GM19238 (cell line): ENCODE results near the gene PHPT1.
"Not testable (repeated sequence)": the region's sequence is repeated elsewhere in the genome, so short reads cannot be mapped to it uniquely, and the experiment has no call there.

ENCODE experiments used
- DNase-seq: peaks from one replicate; pipeline ENCODE4 v3.0.0; 2011; ENCODE audit warnings: low spot score; ENCODE audit not compliant: insufficient read length

Gene PHPT1

DNA sequence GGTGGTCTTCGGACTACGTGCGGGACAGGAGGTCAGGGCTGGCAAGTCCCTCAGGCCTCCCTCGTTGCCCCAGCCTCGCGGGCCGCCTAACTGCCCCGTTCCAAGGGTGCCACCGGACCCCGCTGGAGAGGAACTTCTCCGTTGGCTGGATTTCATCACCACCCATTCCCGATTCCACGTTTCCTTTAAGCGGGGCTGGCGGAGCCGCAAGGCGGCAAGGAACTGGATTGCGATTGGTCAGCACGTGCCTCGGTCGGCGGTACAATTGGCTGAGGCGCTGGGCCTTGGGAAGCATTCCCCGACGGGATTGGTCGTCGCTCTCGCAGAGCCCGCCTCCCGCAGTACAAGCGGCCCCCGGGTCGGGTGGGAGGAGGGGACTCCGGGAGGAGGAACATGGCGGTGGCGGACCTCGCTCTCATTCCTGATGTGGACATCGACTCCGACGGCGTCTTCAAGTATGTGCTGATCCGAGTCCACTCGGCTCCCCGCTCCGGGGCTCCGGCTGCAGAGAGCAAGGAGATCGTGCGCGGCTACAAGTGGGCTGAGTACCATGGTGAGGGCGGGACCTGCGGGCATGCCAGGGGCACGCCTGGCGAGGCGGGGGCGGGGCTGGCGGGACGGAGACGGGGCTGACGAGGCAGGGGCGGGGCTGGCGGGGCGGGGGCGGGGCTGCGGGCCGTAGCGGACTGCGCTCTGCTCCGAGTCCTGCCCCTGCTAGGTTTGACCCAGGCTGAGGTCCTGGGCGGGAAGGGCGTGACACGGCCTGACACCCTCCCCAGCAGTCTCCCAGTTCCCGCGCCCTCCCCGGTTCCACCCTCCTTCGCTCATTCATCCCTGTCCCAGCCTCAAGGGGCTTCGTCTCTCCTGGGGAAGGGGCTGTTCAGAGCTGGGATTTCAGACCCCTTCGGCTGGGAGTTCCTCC is at the start of gene PHPT1:
PHPT1 (plus strand) TSS at position 372 of the 922 bp plus-strand sequence; CDS start at position 394, 22 bp downstream.
- peak; percentile 100 for DNase-seq

DNA sequence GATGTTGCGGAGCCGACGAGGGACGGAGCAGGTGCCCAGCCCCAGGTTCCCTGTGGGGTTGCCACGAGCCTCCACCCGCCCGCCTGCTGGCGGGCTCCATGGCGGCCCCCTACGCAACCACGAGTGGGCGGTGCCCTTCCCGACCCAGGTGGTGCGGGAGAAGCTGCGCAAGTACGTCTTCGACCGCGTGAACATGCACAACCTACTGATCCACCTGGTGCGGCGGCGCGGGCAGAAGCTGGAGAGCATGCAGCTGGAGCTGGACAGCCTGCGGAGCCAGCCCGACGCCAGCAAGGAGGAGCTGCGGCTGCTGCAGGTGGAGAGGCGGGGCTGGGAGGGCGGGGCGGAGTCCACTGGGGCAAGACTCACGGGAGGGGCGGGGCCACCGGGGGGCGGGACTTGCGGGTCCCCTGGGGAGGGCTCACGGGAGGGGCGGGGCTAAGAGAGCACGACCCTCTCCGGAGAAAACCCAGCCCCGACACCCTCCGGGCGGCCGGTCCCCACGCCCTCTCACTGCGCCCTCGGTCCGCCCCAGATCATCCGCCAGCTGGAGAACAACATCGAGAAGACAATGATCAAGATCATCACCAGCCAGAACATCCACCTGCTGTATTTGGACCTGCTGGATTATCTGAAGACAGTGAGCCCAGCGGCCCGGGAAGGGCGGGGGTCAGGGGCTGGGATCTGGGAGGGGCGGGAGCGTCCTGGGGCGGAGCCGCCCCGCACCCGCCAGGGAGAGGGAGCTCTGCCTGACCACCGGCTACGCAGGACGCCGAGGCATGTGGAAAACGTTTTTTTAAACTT is 49.2 kb upstream of the PHPT1 start:
- DNase-seq = peak; percentile 81

DNA sequence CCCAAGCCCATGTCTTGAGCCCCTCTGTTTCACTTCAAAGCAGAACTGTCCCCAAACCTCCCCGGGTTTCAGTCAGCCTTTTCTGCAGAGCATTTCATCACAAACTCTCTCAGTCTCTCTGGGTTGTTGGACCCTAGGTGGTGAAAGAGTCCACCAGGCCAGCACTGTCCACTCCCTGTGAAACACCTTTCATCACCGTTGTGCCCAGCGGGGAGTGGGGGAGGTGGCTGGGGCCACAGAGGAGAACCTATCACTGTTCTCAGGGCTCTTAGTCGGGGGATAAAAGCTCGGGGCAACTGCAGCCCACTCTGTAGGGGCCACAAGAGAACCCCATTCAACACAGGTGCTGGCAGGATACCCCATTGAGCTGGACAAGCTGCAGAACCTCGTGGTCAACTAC is 46.9 kb upstream of the PHPT1 start:
- no peak for DNase-seq

DNA sequence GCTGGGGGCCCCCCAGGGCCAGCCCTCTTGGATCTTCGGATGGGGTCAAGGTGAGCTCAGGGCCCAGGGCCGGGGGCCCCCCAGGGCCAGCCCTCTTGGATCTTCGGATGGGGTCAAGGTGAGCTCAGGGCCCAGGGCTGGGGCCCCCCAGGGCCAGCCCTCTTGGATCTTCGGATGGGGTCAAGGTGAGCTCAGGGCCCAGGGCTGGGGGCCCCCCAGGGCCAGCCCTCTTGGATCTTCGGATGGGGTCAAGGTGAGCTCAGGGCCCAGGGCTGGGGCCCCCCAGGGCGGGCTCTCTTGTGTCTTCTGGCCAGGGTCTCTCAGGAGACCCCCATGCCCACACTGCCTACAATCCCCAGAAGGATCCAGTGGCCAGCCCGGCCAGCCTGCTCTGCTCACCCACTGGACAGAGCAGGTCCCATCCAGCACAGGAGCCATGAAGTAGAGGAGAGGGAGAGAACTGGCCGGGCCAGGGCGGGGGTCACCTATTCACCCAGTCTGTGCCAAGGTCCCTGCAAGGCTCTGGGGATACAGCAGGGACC is 46.1 kb upstream of the PHPT1 start:
- DNase-seq = not testable (repeated sequence)

DNA sequence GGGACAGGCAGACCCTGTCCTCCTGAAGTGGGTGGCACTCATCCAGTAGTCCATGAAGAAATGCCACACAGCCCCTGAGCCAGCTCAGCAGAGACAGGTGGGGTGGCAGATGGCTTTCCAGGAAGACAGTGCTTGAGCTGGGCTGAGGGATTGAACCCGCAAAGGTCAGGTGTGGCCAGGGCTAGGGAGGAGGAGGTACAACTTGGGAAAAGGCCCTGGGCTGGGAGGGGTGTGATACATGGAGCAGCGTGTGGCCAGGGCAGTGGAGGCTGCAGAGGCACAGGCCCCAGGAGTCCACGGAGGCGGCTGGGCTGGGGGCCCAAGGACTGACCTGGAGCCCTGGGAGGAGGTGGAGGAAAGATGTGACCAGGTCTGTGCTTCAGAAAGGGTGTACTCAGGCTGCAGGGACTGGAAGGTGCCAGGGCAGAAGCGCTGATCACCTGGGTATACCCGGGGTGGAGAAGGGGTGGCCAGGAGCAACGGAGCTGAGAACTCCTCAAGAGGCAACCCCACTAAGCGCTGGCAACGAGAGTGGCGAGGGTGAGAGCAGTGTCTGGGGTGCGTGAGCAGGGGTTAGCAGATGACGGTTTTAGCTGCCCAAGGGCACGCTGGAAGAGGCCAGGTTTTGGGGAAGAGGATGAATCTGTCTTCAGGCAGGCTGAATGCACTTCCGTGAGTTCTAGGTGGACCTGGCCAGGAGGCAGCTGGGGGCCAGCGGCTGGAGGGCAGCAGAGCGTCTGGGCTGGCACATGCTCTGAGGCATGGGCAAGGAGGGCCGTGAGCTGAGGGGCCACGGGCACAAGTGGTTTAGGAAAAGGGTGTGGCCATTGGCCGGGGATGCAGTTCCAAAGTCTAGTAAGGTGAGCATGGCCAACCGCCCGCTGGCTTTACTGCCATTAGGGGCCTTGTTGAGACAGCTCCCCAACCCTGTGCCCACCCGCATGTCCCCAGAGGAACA is 45.4 kb upstream of the PHPT1 start:
- DNase-seq = no peak

DNA sequence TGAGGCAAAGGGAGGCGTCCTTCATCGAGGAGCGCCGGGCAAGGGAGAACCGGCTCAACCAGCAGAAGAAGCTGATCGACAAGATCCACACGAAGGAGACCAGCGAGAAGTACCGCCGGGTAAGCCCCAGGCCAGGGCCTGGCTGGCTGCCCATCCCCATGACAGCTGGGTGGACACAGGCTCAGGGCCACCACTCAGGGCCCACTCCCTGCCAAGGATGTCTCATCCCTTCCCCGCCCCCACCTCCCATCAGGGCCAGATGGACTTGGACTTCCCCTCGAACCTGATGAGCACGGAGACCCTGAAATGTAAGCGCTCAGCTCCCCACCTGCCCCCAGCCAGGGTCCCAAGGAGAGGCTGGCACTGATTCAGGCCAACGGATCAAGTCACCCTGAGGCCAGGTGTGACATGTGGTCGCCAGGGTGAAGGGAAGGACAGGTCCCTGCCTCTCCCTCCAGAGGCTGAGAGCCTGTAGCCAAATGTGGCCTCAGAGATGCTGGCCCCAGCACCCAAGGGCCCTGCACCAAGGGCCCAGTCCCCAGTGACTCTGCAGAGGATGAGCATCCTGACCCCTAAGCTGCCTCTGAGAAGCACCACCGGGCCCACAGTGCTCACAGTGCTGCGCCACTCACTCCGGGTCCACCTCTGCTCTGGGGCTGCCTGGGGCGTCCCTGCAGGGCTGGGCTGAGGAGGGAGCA is 44.6 kb upstream of the PHPT1 start:
- no peak for DNase-seq

DNA sequence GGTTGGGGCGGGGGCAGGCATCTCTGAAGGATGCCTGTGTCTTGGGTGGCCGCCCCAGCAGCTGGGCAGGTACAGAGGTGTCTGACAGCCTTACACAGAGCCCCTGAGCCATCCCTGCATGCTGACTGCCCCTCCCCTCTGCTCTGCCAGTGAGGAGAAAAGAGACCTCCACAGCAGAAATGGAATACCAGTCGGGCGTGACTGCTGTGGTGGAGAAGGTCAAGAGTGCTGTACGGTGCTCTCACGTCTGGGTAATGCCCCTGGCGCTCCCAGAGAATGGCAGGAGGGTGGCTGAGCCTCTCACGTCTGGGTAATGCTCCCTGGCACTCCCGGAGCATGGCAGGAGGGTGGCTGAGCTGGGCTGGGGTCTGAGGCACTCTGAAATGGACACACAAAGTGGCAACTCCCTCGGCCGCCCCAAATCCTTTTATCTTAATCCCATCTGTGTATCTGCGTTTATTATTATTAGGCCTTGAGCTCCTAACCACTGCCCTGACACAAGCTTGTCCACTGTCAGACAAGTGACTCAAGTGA is 43.9 kb upstream of the PHPT1 start:
- DNase-seq = no peak

DNA sequence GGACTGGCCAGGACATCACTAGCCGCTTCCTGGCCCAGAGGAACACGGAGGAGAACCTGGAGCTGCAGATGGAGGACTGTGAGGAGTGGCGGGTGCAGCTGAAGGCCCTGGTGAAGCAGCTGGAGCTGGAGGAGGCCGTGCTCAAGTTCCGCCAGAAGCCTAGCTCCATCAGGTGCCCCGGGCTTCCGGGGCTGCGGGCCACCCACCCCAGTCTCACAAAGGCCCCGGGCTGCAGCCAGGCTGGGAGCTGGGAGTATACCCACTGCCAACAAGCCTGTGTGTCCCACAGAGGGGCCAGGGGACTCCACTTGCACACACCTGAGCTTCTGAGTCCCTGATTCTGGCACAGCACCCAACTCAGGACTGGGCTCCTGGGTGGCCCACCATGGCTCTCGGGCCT is 43.1 kb upstream of the PHPT1 start:
- no peak for DNase-seq

DNA sequence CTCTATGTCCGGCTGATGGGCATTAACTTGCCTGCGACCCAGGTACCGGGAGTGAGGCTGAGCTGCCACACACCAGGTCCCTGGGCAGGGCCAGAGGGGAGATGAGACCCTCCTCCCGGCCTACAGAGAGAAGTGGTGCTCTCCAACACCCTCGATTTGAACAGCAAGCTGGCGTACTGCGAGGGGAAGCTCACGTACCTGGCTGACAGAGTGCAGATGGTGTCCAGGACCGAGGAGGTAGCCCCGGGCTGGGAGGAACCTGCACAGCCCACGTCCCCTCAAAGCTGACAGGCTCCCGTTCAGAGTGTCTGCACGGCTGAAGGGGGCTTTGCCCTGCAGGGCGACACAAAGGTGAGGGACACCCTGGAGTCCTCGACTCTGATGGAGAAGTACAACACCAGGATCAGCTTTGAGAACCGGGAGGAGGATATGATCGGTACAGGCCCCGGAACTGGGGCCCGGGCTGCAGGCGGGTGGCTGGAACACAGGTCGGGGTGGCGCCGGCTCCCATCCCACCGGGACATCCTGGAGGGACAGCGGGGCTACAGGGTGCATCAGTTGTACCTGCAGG is 42.5 kb upstream of the PHPT1 start:
- DNase-seq = no peak

DNA sequence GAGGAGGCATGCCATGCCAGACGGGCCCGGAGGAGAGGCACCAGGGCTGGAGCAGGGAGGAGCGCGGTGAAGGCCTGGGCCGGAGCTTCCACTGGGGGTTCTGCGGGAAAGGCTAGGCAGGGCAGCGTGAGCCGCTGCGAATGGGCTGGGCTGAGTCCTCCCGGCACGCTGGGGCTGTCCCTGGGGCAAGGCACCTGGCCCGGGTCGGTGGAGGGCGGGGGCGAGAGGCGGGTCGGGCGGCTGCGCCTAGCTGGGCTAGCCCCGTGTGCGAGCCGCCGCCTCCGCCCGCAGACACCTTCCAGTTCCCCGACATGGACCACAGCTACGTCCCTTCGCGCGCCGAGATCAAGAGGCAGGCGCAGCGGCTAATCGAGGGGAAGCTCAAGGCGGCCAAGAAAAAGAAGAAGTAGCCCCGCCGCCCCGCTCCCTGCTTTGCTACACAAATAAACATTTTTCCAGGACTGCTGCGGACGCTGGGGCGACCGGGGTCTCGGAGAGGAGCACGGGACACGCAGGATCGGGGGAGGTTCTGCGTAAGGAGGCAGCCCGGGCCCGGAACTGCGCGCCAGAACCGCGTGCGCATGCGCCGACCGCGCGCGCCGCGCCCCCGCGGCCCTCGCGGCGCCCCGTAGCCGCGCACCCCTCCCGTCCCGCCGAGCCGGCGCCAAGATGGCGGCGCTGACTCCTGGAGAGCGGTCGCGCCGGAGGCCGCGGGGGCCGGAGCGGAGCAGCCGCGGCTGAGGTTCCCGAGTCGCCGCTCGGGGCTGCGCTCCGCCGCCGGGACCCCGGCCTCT is 41.7 kb upstream of the PHPT1 start, which contains the start of gene RABL6:
RABL6 (plus strand) TSS at position 668 of the 794 bp plus-strand sequence. CDS start 249 bp downstream, outside the sequence.
- DNase-seq = peak; percentile 99

DNA sequence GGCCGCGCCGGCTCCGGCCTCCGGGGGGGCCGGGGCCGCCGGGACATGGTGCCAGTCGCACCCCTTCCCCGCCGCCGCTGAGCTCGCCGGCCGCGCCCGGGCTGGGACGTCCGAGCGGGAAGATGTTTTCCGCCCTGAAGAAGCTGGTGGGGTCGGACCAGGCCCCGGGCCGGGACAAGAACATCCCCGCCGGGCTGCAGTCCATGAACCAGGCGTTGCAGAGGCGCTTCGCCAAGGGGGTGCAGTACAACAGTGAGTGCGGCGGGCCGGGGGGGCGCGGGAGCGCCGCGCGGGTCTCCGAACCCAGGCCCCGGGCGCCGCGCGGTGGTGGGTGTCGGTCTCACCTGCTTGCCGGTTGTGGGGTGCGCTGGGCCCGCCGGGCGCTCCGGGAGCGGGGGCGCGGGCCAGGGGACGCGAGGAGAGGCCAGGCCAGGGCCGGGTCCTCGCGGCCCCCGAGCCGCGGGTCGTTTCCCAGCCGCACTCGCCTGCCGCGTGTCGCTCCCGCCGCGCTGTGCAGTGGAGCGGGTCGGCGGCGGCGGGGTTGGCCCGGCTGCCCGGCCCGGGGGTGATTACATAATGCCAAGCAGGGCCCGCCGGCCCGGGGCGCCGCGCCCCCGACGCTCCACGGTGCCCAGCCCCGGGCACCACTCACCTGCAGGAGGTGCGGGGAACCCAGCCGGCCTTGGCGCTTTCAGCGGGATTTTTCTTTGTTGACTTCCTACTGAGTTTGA is 41.0 kb upstream of the PHPT1 start:
- peak; percentile 67 for DNase-seq

DNA sequence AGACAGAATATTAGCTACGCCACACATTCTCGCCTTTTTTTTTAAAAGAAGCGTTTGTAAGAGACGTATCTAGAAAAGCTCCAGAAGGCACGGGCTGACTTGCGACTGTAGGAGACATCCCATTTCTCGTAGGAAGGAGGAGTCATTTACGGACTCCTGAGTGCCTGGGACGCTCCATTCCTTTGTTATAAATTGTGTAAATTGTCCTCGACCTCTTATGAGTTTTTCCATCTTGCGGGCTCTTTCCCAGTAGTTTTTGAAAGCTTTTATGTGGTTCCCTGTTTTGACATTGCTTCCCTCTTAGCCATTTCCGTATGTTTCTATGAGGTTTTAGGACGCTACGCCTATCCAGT is 40.4 kb upstream of the PHPT1 start:
- DNase-seq = no peak

DNA sequence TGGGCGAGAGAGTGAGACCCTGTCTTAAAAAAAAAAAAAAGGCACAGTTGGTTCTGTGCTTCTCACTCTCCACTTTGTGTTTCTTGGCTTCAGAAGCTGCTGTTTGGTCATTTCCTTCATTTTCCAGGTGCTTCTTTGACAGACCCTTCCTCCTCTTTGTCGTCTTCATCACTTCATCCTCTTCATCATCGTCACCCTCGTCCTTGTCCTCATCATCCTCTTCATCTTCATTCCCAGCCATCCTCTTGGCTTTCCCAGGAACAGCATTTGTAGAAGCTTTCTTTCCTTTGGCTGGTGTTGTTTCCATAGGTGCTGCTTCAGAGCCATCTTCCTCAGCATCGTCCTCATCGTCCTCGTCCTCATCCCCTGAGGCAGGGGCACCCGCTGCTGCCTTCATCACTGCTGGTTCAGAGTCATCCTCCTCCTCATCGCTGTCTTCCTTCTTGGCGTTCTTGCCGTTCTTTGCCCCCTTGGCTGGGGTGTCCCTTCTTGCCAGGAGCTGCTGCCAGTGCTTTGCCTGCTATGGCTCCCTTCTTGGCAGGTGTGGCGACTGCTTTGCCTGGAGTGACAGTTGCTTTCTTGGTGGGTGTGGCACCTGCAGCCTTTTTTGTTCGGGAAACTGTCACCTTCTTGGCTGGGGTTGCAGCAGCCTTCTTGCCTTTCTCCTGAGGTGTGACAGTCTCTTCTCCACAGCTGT is 34.3 kb upstream of the PHPT1 start:
- DNase-seq = no peak

DNA sequence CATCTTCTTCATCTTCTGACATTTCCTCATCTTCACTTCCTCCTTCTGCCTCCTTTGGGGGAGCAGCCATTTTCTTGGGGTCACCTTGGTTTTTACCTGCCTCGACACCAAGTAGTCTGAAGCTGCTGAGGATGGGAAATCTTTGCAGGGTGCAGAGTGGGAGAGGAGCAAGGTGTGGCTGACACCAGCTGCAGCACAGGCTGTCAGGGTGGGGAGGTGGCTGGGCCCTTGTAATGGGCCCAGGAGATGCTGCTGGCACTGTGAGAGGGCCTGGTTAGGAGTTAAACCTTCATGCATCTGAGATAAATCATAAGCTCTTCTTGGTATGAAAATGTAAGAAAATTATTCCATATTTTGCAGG is 33.8 kb upstream of the PHPT1 start:
- DNase-seq = no peak

DNA sequence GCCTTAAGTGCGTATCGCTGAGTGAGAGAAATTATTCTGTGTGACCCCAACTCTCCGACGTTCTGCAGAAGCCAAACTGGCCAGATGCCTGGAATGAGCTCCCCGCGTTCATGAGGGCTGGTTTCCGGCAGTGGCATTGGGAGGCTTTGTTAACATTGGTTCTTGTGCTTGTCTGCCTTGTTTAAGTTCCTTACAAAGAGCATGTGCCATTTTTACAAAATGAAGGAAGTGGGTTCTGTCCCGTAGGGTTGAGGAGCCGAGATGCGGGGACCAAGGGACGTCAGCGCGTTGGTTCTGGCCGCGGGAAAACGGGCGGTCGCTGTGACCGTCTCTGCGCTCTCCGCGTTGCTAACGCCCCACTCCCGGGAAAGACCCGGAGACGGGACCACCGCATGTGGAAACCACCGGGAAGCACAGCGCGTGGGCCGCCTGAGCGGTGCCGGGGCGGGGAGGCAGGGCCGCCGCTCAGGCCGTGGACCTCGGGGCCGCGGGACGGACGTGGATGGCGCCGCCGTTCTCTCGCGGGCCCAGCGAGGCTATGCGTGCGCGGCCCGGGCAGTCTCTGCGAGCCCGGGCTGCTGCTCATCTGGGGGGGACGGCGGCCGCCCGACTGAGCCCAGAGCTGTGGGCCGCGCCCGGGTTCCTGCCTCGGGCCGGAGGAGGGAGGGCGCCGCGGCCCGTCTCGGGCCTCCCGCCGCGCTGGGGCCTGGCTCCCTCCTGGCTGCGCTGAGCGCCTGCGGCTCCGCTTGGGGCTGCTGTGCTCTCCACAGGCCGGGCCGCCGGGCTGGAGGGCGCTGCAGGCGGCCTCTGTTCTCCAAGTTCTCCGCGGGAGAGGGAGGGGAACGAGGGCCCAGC is 28.0 kb upstream of the PHPT1 start:
- DNase-seq = no peak

DNA sequence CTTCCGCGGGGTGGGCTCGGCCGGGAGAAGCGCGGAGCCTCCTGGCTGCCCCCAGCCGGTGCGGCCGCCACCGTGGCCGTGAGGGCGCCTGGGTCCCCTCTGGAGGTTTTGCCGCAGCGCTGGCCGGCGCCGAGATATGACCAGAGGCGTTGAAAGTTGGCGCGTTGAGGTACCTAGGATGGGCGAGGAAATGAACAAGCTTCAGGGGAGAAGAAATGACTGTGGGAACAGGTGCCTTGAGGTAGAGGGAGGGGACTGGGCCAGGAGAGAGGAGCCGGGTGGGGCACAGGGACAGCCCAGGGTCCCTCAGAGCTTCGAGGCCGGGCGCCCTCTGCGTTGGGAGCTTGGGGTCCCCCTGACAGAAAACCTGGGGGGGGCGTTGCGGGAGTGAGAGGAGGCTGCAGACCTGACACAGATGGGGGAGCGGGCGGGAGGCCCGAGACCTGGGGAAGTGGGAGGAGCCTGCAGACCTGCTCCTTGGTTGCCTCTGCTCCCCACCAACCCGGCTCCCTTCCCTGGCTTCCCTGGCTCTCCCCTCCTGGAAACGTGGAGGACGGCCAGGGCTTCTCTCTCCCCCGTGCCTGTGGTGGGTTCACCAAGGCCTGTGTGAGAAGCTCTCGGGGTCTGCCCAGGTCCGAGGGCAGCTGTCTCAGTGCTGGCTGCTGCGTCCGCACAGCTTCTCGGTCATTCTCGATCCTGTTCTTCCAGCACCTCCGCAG is 27.2 kb upstream of the PHPT1 start:
- DNase-seq = no peak
